CD4-positive, alpha-beta T cell treated with Interleukin-2 at 100 ng/mL for 4 hours (primary cell): ENCODE results near the gene RNF144A.
"Not testable (repeated sequence)": the region's sequence is repeated elsewhere in the genome, so short reads cannot be mapped to it uniquely, and the experiment has no call there.

ENCODE experiments used
- DNase-seq: peaks from one replicate; pipeline ENCODE4 v3.0.0-alpha.2; 2020; ENCODE audit warnings: low spot score

RNF144A gene

DNA sequence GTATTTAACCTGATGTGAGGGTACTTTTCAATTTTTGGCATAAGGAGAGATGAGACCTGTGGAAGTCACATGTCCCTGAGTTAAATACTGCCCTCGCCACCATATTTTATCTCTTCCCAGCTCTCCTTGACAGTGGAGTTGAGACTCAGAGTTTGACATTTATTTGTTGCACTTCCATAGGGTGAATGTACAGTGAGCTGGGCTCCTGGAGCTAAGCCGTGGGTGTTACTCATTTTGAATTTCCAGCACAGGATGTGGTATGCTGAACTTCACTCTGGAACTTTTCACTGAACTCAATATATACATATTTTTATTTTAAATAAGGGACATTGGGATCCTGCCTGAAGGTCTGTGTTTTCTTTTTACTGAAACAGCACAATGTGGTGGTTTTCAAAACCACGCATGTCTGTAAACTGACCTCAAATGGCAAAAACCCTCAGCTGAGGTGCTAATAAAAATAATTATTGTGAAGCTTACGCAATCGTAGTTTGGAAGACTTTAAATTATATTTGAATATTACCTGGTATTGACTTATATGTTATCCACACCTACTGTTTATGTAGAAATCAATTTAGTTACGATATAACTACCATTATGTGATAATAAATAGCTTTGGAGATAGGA is 12.1 kb downstream of the RNF144A start:
- DNase-seq: no peak

DNA sequence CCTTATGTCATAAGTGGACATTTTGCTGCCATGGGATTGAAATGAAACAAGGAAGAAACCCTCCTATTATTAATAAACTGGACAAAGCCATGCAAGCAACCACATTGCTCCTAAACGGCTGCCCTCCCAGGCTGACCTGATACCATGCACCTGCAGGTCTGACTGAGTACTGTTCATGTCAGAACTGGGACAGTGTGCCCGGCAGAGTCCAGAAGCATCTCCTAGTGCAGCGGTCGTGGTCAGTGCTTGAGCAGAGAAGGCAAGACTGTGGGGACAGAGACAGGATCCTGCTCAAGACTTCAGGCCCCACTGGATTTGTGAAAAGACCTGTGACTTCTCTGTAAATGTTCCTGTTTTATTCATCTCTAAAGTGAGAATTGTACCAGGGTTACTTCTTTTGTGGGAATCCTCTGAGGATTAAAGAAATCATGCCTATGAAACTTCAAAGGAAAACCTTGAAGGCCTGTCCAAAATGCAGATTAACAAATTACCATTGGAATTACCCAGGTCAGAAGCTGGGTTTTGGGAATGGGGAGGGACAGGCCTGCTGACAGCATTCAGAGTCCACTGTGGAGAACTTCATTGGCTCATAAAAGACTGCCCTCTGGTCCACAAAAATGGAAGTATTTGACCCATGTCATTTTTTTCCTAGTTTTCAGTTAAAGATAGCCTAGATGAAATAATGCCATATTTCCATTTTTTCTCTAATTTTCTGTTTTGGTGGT is 13.9 kb downstream of the RNF144A start:
- no peak for DNase-seq

DNA sequence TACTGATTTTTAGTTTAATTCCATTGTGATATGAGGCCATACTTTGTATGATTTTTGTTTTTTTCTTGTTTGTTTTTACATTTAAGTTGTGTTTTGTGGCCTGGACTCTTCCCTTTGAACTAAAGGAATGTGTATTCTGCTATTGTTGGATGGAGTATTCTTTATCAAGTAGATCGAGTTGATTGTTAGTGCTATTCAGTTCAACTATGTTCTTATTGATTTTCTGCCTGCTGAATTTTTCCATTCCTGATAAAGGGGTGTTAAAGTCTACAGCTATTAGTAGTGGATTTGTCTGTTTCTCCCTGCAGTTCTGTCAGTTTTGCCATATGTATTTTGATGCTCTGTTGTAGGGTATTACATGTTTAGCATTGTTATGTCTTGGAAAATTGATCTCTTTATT is 14.5 kb downstream of the RNF144A start:
- DNase-seq: no peak

DNA sequence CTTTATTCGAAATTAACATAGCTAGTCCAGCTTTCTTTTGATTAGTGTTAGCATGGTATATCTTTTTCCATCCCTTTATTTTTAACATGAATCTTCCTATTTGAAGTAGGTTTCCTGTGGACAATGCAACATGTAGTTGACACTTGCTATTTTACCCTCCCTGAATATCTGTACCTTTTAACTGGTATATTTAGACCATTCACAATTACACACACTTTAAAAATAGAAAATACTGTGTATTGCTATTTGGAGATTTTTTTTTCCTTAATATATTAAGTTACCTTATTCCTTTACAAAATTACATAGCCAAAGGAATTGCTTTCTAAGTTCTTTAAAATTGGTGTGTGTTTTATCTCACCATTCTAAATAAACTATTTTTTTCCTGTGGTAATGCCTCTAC is 15.0 kb downstream of the RNF144A start:
- no peak for DNase-seq

DNA sequence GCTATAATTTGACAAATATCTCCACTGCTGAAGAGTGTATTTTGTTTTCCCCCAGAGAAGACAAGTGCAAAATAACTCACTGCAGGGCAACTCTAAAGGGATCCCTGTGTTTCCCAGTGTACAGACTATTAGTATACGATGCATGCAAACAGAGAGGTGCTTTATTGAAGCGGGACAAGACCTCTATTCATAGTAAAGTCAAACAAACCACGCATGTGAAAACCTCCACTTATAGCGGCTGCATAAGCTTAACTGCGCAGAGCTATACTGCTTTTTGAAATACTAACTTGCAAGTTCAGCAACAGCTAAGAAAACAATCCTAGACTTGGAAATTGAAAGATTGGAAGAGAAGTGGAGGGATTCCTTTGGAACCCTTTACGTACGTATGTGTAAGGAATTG is 15.6 kb downstream of the RNF144A start:
- no peak for DNase-seq

DNA sequence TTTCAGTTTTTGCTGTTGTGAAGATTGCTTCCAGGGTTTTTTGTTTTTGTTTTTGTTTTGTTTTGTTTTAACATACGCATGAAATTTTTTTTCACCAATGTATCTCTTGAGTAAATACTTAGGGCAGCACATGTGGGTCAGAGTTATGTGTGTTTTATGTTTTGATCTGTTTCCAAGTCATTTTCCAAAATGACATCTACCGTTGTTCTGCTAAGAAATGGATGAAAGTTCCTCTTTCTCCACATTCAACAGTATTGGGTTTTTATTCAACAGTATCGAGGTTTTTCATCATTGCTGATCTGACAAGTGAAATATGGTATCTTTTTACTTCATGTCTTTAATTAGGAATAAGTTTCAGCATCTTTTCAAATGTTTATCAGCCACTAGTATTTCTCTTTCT is 16.7 kb downstream of the RNF144A start:
- no peak for DNase-seq

DNA sequence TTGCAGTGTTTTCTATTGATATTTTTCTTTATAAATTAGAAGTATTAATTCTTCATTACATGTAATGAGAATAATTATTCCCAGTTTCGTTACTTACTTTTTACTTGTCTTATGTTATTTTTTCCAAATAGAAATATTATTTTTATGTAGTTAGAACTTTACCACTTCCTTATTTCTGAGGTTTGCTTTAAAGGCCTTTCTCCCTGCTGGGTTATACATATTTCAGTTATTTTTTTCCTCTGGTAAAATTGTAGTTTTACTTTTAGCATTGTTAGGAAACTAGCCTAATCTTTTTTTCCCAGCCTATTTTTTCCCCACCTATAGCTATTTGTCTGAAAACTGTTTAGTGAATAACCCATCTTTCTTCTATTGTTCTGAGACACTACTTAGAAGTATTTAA is 17.1 kb downstream of the RNF144A start:
- DNase-seq: no peak

DNA sequence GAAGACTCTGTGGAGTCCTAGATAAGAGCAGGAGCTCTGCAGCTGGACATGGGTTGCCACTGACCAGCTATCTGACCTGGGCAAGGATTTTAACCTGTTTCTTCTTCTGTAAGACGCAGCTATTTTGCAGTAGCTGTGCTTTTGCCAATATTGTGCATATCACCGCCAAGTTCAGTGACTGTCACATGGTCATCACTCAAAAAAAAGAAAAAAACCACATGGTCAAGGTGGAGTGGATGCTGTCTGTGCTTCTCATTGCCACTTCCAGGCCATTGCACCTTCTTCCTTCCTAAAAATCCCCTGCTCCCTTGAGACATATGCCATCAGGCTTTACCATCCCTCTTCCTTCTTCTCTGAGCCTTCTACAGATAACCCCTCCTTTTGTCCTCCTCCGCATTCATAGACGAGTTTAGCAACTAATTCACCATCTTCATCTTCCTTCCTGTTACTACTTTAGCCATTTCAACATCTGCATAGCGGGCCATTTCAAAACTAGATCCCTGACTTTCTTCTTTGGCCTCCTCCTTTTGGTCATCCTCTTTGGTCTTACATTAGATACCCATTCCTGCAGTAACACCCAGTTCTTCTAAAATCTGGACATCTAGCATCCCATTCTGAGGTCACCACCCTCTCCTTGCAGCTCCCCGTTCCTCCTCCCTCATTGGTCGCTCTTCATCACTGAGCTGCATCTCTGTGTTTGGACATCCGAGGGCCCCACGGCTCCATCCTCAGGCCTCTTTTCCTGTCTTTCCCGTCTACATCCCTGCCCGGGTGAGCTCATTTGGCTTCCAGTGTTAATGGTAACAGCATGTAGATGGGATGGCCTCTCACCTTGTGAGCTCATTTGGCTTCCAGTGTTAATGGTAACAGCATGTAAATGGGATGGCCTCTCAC is 17.8 kb downstream of the RNF144A start:
- DNase-seq: no peak

DNA sequence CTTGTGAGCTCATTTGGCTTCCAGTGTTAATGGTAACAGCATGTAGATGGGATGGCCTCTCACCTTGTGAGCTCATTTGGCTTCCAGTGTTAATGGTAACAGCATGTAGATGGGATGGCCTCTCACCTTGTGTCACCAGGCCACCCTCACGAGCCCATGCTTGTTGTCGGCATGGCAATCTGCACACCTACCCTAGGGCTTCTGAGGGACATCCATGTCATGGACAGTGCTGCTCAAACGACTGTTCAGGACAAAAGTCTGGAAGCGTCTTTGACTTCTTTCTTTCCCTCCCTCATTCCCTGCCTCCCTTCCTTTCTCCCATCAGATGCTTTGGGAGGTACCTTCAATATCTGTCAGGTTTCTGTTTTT is 18.4 kb downstream of the RNF144A start:
- not testable (repeated sequence) for DNase-seq

DNA sequence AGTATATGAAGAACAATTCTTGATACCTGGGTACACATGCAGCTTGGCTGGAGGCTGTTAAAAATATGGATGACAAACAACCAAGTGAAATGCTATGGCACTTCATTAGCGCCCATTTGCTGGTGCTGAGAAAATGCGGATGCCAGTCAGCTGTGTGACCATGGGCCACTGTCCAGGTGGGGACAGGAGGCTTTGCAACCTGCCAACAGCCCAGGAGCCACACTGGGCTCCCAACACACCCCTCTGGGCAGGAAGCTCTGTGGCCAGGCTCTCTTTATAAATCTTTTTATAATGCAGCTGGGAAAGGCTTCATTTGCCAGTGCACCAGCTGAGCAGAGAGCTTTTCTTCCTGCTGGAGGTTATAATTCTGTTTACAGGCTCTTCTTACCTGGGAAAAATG is 19.9 kb downstream of the RNF144A start:
- no peak for DNase-seq

DNA sequence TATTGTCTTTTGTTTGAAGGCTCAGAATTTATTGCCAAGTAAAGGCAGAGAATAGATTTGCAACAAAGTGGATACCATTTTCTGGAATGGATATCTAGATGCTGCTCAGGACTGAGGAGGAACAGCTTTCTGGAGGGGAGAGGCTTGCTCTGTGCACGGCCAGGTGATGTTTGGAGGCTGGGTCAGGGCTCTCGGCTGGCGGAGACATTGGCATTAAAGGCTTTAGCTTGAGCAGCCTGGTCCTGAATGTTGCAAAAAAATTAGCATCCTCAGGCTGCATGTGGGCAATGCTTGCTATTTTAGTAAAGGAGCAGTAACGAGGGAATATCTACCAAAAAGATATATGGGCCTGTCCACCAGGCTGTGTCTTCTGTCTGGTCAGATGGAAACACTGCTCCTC is 20.4 kb downstream of the RNF144A start:
- no peak for DNase-seq

DNA sequence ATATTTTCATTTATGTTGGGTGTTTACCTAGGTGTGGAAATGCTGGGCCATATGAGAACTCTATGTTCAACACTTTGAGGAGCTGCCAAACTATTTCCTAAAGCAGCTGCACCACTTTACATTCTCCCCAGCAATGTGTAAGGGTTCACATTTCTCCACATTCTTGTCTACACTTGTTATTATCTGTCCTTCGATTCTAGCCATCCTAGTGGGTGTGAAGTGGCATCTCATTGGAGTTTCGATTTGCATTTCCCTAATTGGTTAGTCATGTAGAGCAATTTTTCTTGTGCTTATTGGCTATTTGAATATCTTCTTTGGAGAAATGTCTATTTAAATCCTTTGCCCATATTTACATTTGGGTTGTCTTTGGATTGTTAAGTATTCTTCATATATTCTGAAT is 21.9 kb downstream of the RNF144A start:
- no peak for DNase-seq

DNA sequence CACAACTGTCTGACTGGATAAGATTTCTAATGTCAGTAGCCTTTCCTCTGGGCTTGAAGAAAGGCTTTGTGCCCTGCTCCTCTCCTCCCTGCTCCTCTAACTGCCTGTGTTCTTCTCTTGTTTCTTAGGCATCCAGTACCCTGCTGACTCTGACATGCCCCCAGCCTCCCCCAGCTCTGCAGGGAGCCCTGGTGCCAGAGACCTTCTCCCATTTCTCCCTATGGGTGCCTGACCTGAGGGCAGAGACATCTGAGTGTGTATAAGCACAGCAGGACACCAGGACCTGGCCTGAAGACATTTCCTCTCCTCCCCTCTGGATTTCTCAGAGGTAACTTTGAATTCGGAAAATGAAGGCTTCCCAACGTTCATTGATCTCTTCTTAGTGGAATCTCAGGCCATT is 23.6 kb downstream of the RNF144A start:
- DNase-seq: no peak

DNA sequence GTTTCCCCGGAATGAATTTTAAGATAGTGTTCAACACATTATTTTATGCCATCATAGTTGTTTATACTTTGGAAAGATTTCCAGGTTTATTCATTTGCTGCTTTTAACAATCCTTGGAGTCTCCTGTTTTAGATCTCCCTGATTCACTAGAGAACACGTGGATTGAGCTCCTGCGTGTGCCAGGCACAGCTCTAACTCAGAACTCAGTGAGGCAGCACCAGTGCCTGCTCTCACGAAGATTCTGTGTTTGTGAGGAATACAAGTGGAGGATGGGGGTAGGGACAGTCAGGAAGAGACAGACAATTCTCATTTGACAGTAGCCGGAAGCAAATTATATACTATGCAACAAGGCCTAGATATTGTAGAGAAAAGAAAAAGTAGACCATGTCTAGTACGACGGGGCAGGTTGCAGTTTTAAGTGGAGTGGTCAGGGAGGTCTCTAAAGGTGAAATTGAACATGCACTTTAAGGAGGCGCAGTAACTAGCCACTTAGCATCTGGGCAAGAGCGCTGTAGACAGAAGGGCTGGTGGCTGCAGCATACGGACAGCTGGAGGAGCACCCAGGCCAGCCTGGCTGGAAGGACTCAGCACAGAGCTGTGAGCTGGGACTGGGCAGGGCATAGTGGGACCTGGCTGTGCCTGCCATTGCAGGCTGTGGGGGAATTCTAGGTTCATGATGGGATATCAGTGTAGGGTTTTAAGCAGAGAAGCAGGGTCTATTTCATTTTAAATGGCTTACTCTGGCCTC is 24.3 kb downstream of the RNF144A start:
- DNase-seq: no peak

DNA sequence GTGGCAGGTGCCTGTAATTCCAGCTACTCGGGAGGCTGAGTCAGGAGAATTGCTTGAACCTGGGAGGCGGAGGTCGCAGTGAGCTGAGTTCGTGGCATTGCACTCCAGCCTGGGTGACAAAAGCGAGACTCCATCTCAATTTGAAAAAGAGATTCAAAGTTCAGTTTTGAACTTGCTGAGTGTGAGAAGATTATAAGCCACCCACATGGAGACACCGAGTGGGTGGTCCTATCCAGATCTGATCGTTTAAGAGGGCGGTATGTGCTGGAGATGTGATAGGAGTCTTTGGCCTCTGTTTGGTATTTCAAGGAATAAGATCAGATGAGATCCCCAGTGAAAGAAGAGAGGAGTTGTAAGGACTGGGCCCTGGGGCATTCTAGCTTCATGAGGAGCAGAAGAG is 25.6 kb downstream of the RNF144A start:
- DNase-seq: no peak

DNA sequence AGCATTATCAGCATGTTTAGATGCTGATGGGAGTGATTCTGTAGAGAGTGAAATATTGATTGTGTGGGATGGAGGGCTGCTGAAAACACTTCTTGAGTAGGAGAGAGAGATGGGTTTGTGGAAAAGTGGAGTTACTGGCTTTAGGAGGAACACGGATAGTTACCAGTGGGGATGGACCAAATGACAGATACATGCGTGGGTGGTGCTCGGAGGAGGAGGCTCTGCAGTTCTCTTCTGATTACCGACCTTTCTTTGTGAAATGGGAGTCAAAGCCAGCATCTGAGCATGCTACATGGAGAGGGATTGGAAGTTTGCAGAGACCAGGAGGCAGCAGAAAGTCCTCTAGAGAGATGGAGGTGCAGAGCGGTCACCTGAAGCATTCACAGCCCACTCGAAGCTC is 26.3 kb downstream of the RNF144A start:
- DNase-seq: no peak

DNA sequence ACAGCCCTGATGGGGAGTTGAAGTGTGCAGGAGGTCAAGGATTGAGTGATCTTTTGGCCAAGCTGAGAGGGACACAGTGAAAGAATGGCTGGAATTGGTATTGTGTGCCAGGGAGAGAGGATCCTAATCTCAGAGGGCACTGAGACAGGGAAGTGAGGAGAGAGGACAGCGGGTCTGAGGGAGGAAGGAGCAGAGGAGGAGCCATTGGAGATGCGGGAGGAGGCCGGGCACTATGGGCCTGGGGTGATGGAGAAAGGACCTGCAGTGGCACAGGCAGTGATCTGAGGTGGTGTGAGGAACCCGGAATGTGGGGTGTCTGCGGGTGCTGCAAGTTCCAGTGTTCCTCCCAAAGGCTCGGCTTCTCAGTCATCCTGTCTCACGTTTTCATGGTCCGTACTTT is 26.8 kb downstream of the RNF144A start:
- no peak for DNase-seq

DNA sequence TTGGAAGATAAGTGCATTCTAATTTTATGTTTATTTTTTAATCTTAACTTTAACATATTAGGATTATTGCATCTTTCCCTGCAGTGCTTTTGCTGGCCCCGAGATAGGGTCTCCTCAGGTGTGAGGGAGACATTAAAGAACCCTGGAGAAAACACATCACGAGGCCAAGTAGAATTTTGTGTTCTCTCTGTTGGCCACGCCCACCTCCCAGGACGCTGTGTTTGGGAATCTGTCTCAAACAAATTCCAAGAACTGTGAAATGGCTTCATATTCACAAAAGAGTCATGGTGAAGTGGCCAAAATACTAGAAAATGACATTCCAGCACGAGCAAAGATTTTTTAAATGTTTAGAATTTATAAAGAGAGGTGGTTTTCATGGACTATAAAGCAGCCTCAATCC is 27.3 kb downstream of the RNF144A start:
- DNase-seq: no peak

DNA sequence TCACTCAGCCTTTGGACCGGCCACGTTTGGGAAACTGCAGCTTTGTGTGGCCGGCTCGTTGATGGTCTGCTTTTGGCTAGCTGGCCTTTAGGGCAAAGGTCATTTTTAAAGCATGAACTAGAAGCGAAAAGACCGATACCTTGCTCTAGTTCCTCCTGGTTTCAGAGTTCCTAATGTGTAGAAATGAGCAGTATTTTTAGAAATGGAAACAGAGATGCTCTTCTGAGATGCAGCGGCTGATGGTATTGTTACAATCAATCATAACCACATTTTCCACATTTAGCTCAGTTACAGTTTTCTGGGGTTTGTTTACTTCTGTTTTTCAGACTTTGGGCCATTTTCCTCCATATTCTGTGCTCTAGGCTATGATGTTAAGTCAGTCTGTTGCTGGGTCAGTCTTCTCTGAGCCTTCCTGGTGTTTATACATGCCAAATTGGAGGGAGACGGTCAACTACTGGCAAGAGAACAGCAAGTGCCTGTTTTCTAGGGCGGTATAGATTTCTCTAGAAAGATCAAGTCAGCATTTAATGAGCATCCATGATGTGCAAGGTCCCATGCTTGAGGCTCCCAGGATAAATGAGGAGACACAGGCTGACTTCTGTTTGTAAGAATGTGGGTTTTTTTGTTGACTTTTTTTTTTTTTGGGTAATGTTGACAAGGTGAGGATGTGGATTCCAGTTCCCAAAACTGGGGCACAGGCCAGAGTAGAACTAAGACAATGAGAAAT is 28.0 kb downstream of the RNF144A start:
- DNase-seq: no peak

DNA sequence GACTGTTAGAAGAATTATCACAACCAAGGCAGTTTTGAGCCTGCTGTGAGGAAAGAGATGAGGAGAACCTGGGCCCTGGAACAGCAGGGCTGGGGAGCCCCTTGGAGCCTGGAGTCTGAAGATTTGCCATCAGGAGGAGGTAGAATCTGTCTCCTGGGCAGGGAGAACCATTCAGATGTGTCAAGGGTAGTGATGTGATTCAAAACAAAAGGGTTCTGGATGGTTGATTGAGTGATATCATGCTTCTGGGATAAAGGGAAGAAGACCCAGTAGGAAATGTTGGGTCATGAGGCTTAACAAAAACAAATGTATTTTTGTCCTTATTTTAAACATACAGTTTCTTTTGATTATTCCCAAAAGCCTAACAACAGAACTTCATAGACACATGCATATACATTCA is 28.6 kb downstream of the RNF144A start:
- no peak for DNase-seq

DNA sequence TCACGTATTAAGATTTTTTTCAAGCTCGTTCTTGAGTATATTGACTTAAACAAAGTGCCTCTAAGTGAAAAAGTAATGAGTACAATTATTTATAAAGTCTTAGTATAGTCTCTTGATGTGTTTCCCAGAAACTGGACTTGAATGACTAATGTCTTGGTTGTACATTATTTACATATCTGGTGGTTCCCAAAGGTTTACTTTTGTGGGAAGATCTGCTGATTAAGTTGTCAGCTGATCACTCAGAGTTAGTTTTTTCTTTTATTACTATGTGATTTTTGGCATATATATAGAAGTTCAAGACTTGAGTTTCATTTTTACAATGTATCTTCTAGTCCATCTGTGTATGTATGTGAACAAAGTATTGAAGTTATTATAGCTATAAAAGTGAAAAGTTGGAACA is 29.5 kb downstream of the RNF144A start:
- peak; percentile 40 for DNase-seq
